K562 (cell line): ENCODE results near the gene PAFAH2. TPM values are rescaled to one million over a fixed set of nuclear protein-coding genes. Genes with fewer than 3 reads are reported as not detected.

ENCODE experiments used
- ATAC-seq: fragments of 200-7000 bp; cut with Tn5 transposase; 3 replicates; pipeline ENCODE4 v1.9.1; 2020; ENCODE audit warnings: moderate library complexity
- BruUV-seq: library from RNA; stranded (reverse); fragments of 400-500 nt; replicated peaks from 2 replicates; lab custom pipeline; 2021; lab: Mats Ljungman, UMichigan
- CTCF ChIA-PET: fragments of 300-600 bp; formaldehyde crosslinking; extraction: SDS; loops from one replicate; lab custom pipeline; 2021; ENCODE audit warnings: low intra/inter-chr PET ratio; lab: Yijun Ruan, JAX
- POLR2A ChIA-PET: fragments of 300-600, 350-650 bp; sonication (Branson Sonifier 250); formaldehyde crosslinking; extraction: SDS; loops from one replicate; lab custom pipeline; 2021; ENCODE audit warnings: antibody characterized with exemption, inconsistent platforms; lab: Yijun Ruan, JAX
- DNase-seq, 4 experiments: peaks; one replicate each; pipeline versions ENCODE4 v3.0.0 to v3.0.0-alpha.2; 2011 to 2018; ENCODE audit warnings: low spot score in 3 of 4, mixed read lengths in 3 of 4; ENCODE audit errors: extremely low read depth in 1 of 4
- FAIRE-seq: peaks from 2 replicates; lab custom pipeline; 2011; peaks lifted over from hg19 to GRCh38; lab: Jason Lieb, UNC
- H2AFZ ChIP-seq: 2 replicates; pipeline ENCODE4 v1.6.0; 2011; ENCODE audit warnings: low read depth, low read length, control low read depth, inconsistent platforms
- H3K27ac ChIP-seq: fragments of 200-600 bp; 3 replicates; pipeline ENCODE4 v1.8.0; 2011; ENCODE audit warnings: low read depth, mild to moderate bottlenecking, control low read depth, inconsistent platforms, low read length, moderate library complexity, mixed read lengths; ENCODE audit errors: extremely low read depth
- H3K27me3 ChIP-seq, 2 experiments: fragments of 300-600 bp in 1 of 2; 2 replicates in 1 of 2; 3 replicates in 1 of 2; pipeline versions ENCODE4 v1.6.0 to v1.8.0; 2011; ENCODE audit warnings: inconsistent platforms in 2 of 2, low read length in 2 of 2, mild to moderate bottlenecking in 1 of 2, mixed read lengths in 1 of 2, moderate library complexity in 1 of 2; ENCODE audit not compliant: control insufficient read depth in 2 of 2, insufficient read depth in 2 of 2
- H3K36me3 ChIP-seq: fragments of 300-600 bp; 3 replicates; pipeline ENCODE4 v1.8.0; 2011; ENCODE audit warnings: mild to moderate bottlenecking, low read length, inconsistent platforms; ENCODE audit not compliant: control insufficient read depth, insufficient read depth
- H3K4me1 ChIP-seq, 2 experiments: fragments of 200-600 bp in 1 of 2; replicated peaks in 1 of 2; 2 replicates in 1 of 2; 3 replicates in 1 of 2; pipeline versions ENCODE4 v1.5.1 to v1.8.0; 2011; ENCODE audit warnings: inconsistent platforms in 2 of 2, low read length in 2 of 2, mild to moderate bottlenecking in 1 of 2, mixed read lengths in 1 of 2, moderate library complexity in 1 of 2; ENCODE audit not compliant: control insufficient read depth in 2 of 2, insufficient read depth in 2 of 2
- H3K4me2 ChIP-seq: 2 replicates; pipeline ENCODE4 v1.6.1; 2011; ENCODE audit warnings: low read length, control low read depth, inconsistent platforms, mixed read lengths; ENCODE audit not compliant: insufficient read depth
- H3K4me3 ChIP-seq: fragments of 200-600 bp; sonication (generic), shearing (Covaris generic); 2 replicates; pipeline ENCODE4 v1.5.1; 2016; ENCODE audit warnings: control low read depth, inconsistent platforms
- H3K79me2 ChIP-seq: fragments of 200-600 bp; 3 replicates; pipeline ENCODE4 v1.8.0; 2011; ENCODE audit warnings: low read length, inconsistent platforms; ENCODE audit not compliant: control insufficient read depth, insufficient read depth
- H3K9ac ChIP-seq, 2 experiments: 2 replicates each; pipeline versions ENCODE4 v1.6.0 to v1.6.1; 2011; ENCODE audit warnings: low read depth in 2 of 2, low read length in 2 of 2, control low read depth in 1 of 2, inconsistent platforms in 1 of 2, mild to moderate bottlenecking in 1 of 2, mixed read lengths in 1 of 2; ENCODE audit not compliant: insufficient read depth in 1 of 2
- H3K9me1 ChIP-seq: one replicate; pipeline ENCODE4 v1.6.0; 2011; ENCODE audit warnings: inconsistent platforms, mild to moderate bottlenecking, low read length, moderate library complexity; ENCODE audit not compliant: control insufficient read depth, insufficient read depth
- H3K9me3 ChIP-seq: replicated peaks from 2 replicates; pipeline ENCODE4 v1.5.1; 2011; ENCODE audit warnings: low read depth, low read length, inconsistent platforms; ENCODE audit not compliant: control insufficient read depth, insufficient read depth
- H4K20me1 ChIP-seq: replicated peaks from 2 replicates; pipeline ENCODE4 v1.6.1; 2011; ENCODE audit warnings: low read length, inconsistent platforms, mixed read lengths; ENCODE audit not compliant: control insufficient read depth, insufficient read depth
- ESRRB ChIP-seq: fragments of 250-450 bp; sonication (Bioruptor Pico); IDR thresholded peaks from 2 replicates; pipeline ENCODE4 v1.5.0; 2020; ENCODE audit warnings: mild to moderate bottlenecking, moderate library complexity, borderline replicate concordance
- MAZ ChIP-seq, 2 experiments: fragments of 450-650 bp in 1 of 2; sonication (generic) in 1 of 2; formaldehyde crosslinking; IDR thresholded peaks in 1 of 2; conservative IDR thresholded peaks in 1 of 2; 2 replicates each; pipeline versions ENCODE4 v1.4.0 to v1.5.0; 2020; ENCODE audit warnings: mild to moderate bottlenecking in 1 of 2, missing genetic modification reagents in 1 of 2
- MTA3 ChIP-seq: fragments of 450-650 bp; formaldehyde crosslinking; IDR thresholded peaks from 2 replicates; pipeline ENCODE4 v1.6.1; 2017; ENCODE audit warnings: mild to moderate bottlenecking, borderline replicate concordance
- NFE2 ChIP-seq: IDR thresholded peaks from 2 replicates; pipeline ENCODE4 v1.6.1; 2014; ENCODE audit warnings: antibody characterized with exemption, low read depth
- NFIC ChIP-seq: fragments of 450-650 bp; IDR thresholded peaks from 2 replicates; pipeline ENCODE4 v1.6.1; 2017; ENCODE audit warnings: mild to moderate bottlenecking, inconsistent platforms
- RBM25 ChIP-seq: fragments of 200-400 bp; formaldehyde crosslinking; IDR thresholded peaks from 2 replicates; pipeline ENCODE4 v1.6.1; 2018; ENCODE audit warnings: low read length, low read depth, moderate library complexity; ENCODE audit not compliant: severe bottlenecking
- SMARCA5 ChIP-seq: fragments of 450-650 bp; IDR thresholded peaks from 2 replicates; pipeline ENCODE4 v1.6.1; 2016
- ZNF384 ChIP-seq: IDR thresholded peaks from 2 replicates; pipeline ENCODE4 v1.6.1; 2012; ENCODE audit warnings: low read depth, low read length, improper control_type of control experiment
- WGBS: fragments of 100-300 bp; shearing (Covaris generic); methylation state at CpG from one replicate; pipeline ENCODE4 v1.1.6; 2016; ENCODE audit warnings: low coverage, mixed read lengths; ENCODE audit not compliant: insufficient coverage; ENCODE audit errors: missing lambda C conversion rate; 5-methylcytosine and 5-hydroxymethylcytosine counted together
- in situ Hi-C: fragments of 300-500 bp; cut with MboI; formaldehyde crosslinking; loops from 4 replicates; pipeline ENCODE4 v1.15.0; 2018; ENCODE audit warnings: inconsistent platforms, mixed read lengths
- intact Hi-C: fragments of 100-400 bp; cut with micrococcal nuclease; formaldehyde crosslinking; loops from 2 replicates; pipeline ENCODE4 v1.14.2; 2022
- polyA plus RNA-seq, 8 experiments: library from polyadenylated mRNA; depleted of rRNA in 4 of 8; stranded (reverse) in 5 of 8; unstranded in 3 of 8; fragments of >200 nt; fragmentation: Nextera tagmentation in 2 of 8; fragmentation: Illumina TruSeq in 1 of 8; extraction: Ambion mirVana in 2 of 8; extraction: Trizol in 1 of 8; gene quantifications; 2 replicates each; pipeline versions ENCODE4 v1.2.1 to v1.2.3, GENCODE V29; 2011 to 2014; ENCODE audit warnings: inconsistent platforms in 1 of 8, missing spikeins in 1 of 8
- total RNA-seq, 7 experiments: library from RNA; depleted of rRNA in 6 of 7; stranded (reverse); fragments of >200 nt in 6 of 7; fragmentation: Illumina TruSeq in 2 of 7; extraction: Trizol in 2 of 7; gene quantifications; 2 replicates each; pipeline versions ENCODE4 v1.2.1 to v1.2.3, GENCODE V29; 2011 to 2021; ENCODE audit warnings: low replicate concordance in 1 of 7
- TF ChIP-seq, protein P1 (sequence below): sonication (generic); formaldehyde crosslinking; IDR thresholded peaks from 2 replicates; pipeline ENCODE4 v1.8.0; 2022; ENCODE audit warnings: mild to moderate bottlenecking, missing genetic modification reagents
- TF ChIP-seq, protein P2 (sequence below): sonication (generic); formaldehyde crosslinking; IDR thresholded peaks from 2 replicates; pipeline ENCODE4 v1.9.0; 2022; ENCODE audit warnings: mild to moderate bottlenecking, missing genetic modification reagents
- TF ChIP-seq, protein P3 (sequence below): fragments of 200-800 bp; sonication (Bioruptor generic); IDR thresholded peaks from 2 replicates; pipeline ENCODE4 v1.6.1; 2016; ENCODE audit warnings: missing genetic modification characterization, missing compliant biosample characterization
- TF ChIP-seq, protein P4 (sequence below): fragments of 450-650 bp; IDR thresholded peaks from 2 replicates; pipeline ENCODE4 v1.6.1; 2016

PAFAH2 gene
- total and polyA plus RNA-seq, 9 of the 15 experiments (the other 6 are each of a cell fraction or from before 2014, with no cell fraction given) = 4.2 to 10.9 (median 6.8) TPM

DNA sequence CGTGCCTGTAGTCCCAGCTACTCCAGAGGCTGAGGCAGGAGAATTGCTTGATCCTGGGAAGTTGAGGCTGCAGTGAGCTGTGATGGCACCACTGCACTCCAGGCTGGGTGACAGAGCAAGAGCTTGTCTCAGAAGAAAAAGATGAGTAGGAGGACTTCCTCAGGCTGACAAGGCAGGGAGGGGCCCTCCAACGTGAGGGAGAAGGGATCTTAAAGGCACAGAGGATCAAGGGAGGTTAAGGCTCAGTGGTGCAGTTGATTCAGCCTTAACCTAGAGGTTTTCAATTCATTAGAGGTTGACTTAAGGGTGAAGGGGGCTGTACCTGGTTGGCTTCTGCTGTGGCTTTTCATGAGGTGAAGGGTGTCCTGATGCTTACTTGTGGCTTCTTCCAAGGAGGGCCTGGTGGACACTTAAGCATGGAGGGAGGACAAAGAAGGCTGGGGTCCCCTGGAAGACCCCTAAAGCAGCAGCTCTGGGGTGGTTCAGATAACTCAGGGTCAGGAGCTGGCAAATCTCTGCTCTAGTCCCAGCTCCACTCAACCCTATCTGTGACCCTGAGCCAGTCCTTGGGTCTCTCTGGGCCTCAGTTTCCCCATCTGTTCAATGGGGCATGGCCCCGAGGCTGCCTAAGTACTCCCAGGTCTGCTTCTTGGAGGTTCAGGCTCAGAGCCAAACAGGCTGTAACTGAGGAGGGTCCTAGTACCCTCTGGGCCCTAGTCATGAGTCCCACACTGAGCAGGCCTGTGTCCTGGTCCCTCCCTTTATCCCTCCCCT is 30.0 kb upstream of the PAFAH2 start:
- peak; percentile 97 for FAIRE-seq
- H3K4me3 ChIP-seq = no peak overlapping the region
- WGBS = 22% methylated on average over 3 of the region's 3 CpGs
- TF ChIP-seq MTA3 (peak; percentile 40; the same call in 1 of the 2 replicates), ZNF384 (peak; percentile 28), ESRRB (CRISPR knock-in tag) (no peak), NFE2 (peak; percentile 5; the same call in 1 of the 2 replicates), SMARCA5 (0 out of 2 replicates have a peak, but pooled peaks have one; percentile 24), MAZ (CRISPR knock-in tag; conservative IDR thresholded peaks at IDR 0.05 in 1 of 2, IDR thresholded peaks at IDR 0.05 in 1 of 2) (peak; percentile 65 to 98), NFIC (no peak), RBM25 (peak; percentile 58)
- TF ChIP-seq, protein P1, sequence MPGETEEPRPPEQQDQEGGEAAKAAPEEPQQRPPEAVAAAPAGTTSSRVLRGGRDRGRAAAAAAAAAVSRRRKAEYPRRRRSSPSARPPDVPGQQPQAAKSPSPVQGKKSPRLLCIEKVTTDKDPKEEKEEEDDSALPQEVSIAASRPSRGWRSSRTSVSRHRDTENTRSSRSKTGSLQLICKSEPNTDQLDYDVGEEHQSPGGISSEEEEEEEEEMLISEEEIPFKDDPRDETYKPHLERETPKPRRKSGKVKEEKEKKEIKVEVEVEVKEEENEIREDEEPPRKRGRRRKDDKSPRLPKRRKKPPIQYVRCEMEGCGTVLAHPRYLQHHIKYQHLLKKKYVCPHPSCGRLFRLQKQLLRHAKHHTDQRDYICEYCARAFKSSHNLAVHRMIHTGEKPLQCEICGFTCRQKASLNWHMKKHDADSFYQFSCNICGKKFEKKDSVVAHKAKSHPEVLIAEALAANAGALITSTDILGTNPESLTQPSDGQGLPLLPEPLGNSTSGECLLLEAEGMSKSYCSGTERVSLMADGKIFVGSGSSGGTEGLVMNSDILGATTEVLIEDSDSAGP (CRISPR knock-in tag) = peak; percentile 95
- TF ChIP-seq, protein P2, sequence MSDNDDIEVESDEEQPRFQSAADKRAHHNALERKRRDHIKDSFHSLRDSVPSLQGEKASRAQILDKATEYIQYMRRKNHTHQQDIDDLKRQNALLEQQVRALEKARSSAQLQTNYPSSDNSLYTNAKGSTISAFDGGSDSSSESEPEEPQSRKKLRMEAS (CRISPR knock-in tag) = 0 out of 2 replicates have a peak, but pooled peaks have one; percentile 17
- TF ChIP-seq, protein P3, sequence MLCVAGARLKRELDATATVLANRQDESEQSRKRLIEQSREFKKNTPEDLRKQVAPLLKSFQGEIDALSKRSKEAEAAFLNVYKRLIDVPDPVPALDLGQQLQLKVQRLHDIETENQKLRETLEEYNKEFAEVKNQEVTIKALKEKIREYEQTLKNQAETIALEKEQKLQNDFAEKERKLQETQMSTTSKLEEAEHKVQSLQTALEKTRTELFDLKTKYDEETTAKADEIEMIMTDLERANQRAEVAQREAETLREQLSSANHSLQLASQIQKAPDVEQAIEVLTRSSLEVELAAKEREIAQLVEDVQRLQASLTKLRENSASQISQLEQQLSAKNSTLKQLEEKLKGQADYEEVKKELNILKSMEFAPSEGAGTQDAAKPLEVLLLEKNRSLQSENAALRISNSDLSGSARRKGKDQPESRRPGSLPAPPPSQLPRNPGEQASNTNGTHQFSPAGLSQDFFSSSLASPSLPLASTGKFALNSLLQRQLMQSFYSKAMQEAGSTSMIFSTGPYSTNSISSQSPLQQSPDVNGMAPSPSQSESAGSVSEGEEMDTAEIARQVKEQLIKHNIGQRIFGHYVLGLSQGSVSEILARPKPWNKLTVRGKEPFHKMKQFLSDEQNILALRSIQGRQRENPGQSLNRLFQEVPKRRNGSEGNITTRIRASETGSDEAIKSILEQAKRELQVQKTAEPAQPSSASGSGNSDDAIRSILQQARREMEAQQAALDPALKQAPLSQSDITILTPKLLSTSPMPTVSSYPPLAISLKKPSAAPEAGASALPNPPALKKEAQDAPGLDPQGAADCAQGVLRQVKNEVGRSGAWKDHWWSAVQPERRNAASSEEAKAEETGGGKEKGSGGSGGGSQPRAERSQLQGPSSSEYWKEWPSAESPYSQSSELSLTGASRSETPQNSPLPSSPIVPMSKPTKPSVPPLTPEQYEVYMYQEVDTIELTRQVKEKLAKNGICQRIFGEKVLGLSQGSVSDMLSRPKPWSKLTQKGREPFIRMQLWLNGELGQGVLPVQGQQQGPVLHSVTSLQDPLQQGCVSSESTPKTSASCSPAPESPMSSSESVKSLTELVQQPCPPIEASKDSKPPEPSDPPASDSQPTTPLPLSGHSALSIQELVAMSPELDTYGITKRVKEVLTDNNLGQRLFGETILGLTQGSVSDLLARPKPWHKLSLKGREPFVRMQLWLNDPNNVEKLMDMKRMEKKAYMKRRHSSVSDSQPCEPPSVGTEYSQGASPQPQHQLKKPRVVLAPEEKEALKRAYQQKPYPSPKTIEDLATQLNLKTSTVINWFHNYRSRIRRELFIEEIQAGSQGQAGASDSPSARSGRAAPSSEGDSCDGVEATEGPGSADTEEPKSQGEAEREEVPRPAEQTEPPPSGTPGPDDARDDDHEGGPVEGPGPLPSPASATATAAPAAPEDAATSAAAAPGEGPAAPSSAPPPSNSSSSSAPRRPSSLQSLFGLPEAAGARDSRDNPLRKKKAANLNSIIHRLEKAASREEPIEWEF (CRISPR knock-in tag) = no peak
- TF ChIP-seq, protein P4, sequence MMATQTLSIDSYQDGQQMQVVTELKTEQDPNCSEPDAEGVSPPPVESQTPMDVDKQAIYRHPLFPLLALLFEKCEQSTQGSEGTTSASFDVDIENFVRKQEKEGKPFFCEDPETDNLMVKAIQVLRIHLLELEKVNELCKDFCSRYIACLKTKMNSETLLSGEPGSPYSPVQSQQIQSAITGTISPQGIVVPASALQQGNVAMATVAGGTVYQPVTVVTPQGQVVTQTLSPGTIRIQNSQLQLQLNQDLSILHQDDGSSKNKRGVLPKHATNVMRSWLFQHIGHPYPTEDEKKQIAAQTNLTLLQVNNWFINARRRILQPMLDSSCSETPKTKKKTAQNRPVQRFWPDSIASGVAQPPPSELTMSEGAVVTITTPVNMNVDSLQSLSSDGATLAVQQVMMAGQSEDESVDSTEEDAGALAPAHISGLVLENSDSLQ = peak; percentile 58

More for the DNA sequence above, 30.0 kb upstream of the PAFAH2 start:
- ChIA-PET CTCF (interaction anchor here (2.9 kb wide), 1 partner anchor 132 kb away, joined by 25 read pairs; no protein-coding TSS in a partner anchor), POLR2A (interaction anchor here (0.5 to 2.0 kb wide), 9 partner anchors 8 to 308 kb away, joined by 3 to 11 read pairs (median 3); no protein-coding TSS in a partner anchor)
- H3K4me2 ChIP-seq = no peak overlapping the region
- H3K27ac ChIP-seq = no peak overlapping the region
- peak; percentile 56 to 82 (median 66) for DNase-seq
- H3K27me3 ChIP-seq = no peaks in the 10 kb centered on the region
- peak overlapping the region in 1 of 2 experiments; percentile 21; a peak in 2 of 4 replicates for H3K9ac ChIP-seq
- no peaks in the 10 kb centered on the region for H4K20me1 ChIP-seq
- BruUV-seq = no TSS peak
- no peaks in the 10 kb centered on the region for H3K79me2 ChIP-seq
- no peak overlapping the region; the same call in 1 of the 2 replicates for H2AFZ ChIP-seq
- H3K9me3 ChIP-seq = no peaks in the 10 kb centered on the region
- intact Hi-C loops = no loop called here
- peaks cover 19 to 35% of the 10 kb centered on the region in 2 experiments; a peak in 4 of 5 replicates for H3K4me1 ChIP-seq
- H3K9me1 ChIP-seq = no peaks in the 10 kb centered on the region
- in situ Hi-C loops = no loop called here
- H3K36me3 ChIP-seq = no peaks in the 10 kb centered on the region
- ATAC-seq = peak; percentile 87
